Measurements from ENCODE around the gene DTNBP1. TPM values are rescaled to one million over a fixed set of nuclear protein-coding genes. Genes with fewer than 3 reads are reported as not detected.

Gene DTNBP1
- total and polyA plus RNA-seq, 2 experiments from 2014 or later: 9.2 to 41.6 TPM

DNA sequence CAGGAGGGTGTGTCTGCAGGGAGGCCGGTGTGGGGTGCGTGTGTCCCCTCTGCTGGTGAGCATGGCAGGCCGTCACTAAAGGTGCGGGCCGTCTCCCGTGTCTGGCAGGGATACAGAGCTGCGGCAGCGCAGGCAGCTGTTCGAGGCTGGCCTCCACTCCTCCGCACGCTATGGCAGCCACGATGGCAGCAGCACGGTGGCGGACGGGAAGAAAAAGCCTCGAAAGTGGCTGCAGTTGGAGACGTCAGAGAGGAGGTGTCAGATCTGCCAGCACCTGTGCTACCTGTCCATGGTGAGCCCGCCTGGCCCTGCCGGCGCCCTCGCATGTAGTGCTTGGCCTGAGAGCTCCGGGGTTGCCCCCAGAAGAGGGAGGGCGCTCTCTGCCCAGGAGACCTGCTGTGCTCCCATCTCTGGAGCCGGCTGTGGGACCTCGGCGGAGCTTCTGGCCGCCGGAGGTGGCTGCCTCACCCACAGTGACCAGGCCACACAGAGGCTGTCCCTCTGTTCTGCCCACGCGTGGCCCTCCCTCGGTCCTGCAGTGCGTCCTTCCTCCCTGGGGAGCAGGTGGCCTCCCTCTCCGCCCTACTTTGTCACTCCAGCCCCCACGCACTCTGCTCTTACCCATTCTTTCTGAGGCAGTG is 149.6 kb downstream of the DTNBP1 start:
- H3K36me3 ChIP-seq: peaks cover 20% of the 10 kb centered on the region
- no peak for TF ChIP-seq CTCF (IDR thresholded peaks at IDR 0.05; ENCODE audit: low read depth, low read length)

GRCh38 chr6:15512721-15513120 is 150.1 kb downstream of the DTNBP1 start:
- no peak for TF ChIP-seq CTCF (IDR thresholded peaks at IDR 0.05; ENCODE audit: low read depth, low read length)
- no peaks in the 10 kb centered on the region for H3K9me3 ChIP-seq (ENCODE audit: low read depth)
- no peak overlapping the region for H3K27ac ChIP-seq
- peaks cover 15% of the 10 kb centered on the region for H3K36me3 ChIP-seq
- DNase-seq (ENCODE audit: low read depth in 1 of 2, low spot score in 1 of 2): no peak
- H3K4me1 ChIP-seq (ENCODE audit: low read depth): no peaks in the 10 kb centered on the region
- no peaks in the 10 kb centered on the region for H3K27me3 ChIP-seq
- no peak overlapping the region for H3K4me3 ChIP-seq

More for the DNA sequence above, 149.6 kb downstream of the DTNBP1 start:
- H3K9me3 ChIP-seq (ENCODE audit: low read depth): no peaks in the 10 kb centered on the region
- no peak for DNase-seq (ENCODE audit: low read depth in 1 of 2, low spot score in 1 of 2)
- H3K4me3 ChIP-seq: no peak overlapping the region
- no peak overlapping the region for H3K27ac ChIP-seq
- no peaks in the 10 kb centered on the region for H3K27me3 ChIP-seq
- no peaks in the 10 kb centered on the region for H3K4me1 ChIP-seq (ENCODE audit: low read depth)

- no peak overlapping the region for H3K27ac ChIP-seq
- no peaks in the 10 kb centered on the region for H3K9me3 ChIP-seq (ENCODE audit: low read depth)
- peaks cover 15% of the 10 kb centered on the region for H3K36me3 ChIP-seq
- peak in 1 of 2 donors; percentile 17 for DNase-seq (ENCODE audit: low read depth in 1 of 2, low spot score in 1 of 2)
- no peaks in the 10 kb centered on the region for H3K4me1 ChIP-seq (ENCODE audit: low read depth)
- no peaks in the 10 kb centered on the region for H3K27me3 ChIP-seq
- no peak overlapping the region for H3K4me3 ChIP-seq
- TF ChIP-seq CTCF (IDR thresholded peaks at IDR 0.05; ENCODE audit: low read depth, low read length): peak; percentile 13
These were observed 150.7 kb downstream of the DTNBP1 start for GRCh38 chr6:15512126-15512525.

DNA sequence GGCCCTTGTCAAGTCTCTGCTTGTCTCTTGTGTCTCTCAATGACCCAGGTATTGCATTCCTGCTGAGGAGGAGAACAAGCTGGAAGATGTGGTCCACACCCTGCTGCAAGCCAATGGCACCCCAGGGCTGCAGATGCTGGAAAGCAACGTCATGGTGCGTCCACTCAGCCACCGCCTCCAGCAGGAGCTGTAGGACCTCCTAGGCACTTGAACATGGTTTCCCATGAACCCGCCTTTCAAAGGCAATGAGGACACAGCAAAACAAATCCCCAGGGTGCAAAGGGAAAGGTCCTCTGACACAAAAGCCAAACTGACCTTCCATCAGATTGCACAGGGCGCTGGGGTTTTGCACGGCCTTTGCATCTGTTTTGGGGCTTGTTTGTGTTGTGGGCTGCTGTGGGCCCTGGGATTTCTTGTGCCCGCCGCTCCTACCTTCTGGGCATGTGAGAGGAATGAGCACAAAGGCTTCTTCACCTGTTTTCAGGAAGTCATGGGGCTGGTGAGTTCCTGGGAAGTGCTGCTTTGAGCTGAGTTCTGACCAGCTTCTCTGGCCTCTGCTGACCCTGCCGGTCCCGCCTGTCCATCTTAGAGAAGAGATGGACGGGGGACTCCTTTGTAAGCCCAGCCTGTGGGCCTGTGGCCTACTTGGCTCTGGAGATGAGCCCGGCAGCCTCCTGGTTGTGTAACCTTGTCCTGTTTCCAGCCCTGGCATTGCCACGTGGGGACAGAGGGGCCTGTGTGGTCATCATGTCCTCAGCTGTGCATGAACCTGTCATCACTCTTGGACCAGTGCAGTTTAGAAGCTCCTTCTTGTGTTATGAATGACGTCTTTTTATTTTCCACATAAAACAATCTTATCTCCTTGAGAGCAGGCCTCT is 151.3 kb downstream of the DTNBP1 start:
- H3K27ac ChIP-seq: no peak overlapping the region
- H3K4me1 ChIP-seq (ENCODE audit: low read depth): no peaks in the 10 kb centered on the region
- H3K4me3 ChIP-seq: no peak overlapping the region
- no peaks in the 10 kb centered on the region for H3K27me3 ChIP-seq
- peaks cover 15% of the 10 kb centered on the region for H3K36me3 ChIP-seq
- no peak for TF ChIP-seq CTCF (IDR thresholded peaks at IDR 0.05; ENCODE audit: low read depth, low read length)
- DNase-seq (ENCODE audit: low read depth in 1 of 2, low spot score in 1 of 2): no peak
- H3K9me3 ChIP-seq (ENCODE audit: low read depth): no peaks in the 10 kb centered on the region

DNA sequence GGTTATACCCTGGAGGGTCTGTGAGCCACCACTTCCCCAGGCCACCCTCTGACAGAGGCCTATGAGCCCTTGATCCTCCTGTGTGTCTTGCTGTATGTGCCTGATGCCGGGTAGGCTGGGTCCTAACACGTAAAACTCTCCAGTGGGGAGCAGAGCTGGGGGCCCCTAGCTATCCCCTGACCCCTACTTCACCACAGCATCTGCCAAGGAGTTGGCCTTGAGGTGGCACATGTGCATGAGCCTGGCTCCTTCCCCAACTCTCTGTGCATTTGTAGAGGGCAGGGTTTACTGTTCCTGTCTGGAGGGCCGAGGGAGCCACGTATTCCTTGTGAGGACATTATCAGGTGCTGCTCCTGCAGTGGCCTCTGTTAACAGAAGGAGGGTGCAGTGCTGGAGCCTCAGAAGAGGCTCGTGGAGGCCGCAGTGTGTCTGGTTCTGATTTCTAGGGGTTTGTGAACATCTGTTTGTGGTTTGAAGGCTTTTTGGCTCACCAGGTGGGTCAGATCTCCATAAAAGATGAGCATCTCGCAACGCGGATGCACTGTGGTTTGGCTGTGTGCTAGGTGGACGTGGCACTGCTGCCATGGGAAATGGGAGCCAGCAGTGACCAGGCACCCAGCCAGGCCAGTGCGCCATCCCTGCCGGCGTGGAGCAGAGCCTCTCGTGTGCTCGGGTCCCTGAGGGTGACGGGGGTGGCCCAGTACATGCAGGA is 152.1 kb downstream of the DTNBP1 start:
- TF ChIP-seq CTCF (IDR thresholded peaks at IDR 0.05; ENCODE audit: low read depth, low read length): no peak
- Histone ChIP-seq H3K27ac (no peak overlapping the region), H3K36me3 (peaks cover 15% of the 10 kb centered on the region), H3K4me1 (ENCODE audit: low read depth) (no peaks in the 10 kb centered on the region), H3K4me3 (no peak overlapping the region), H3K9me3 (ENCODE audit: low read depth) (no peaks in the 10 kb centered on the region), H3K27me3 (no peaks in the 10 kb centered on the region)
- no peak for DNase-seq (ENCODE audit: low read depth in 1 of 2, low spot score in 1 of 2)
